WTC11 (cell line): Measurements from ENCODE around the gene KIF22. TPM values are rescaled to one million over a fixed set of nuclear protein-coding genes. Genes with fewer than 3 reads are reported as not detected.
A peak's percentile ranks its signal among the peaks of the same experiment; 100 is the strongest.

Experiments used
- ATAC-seq: fragments of 200-7000 bp; cut with Tn5 transposase; 2 replicates; pipeline ENCODE4 v1.10.0; 2021; ENCODE audit warnings: mild to moderate bottlenecking, moderate library complexity
- CTCF ChIA-PET: fragments of 300-600 bp; sonication (Branson Sonifier 250); formaldehyde crosslinking; loops from one replicate; lab custom pipeline; 2021; ENCODE audit warnings: antibody characterized with exemption; lab: Charles Lee
- POLR2A ChIA-PET: fragments of 350-600 bp; sonication (Branson Sonifier 250); formaldehyde crosslinking; loops from one replicate; lab custom pipeline; 2021; ENCODE audit warnings: antibody characterized with exemption; lab: Charles Lee
- DNase-seq: peaks from one replicate; pipeline ENCODE4 v3.0.0; 2021; ENCODE audit warnings: low spot score
- H3K27ac Mint-ChIP-seq: 2 replicates; pipeline ENCODE4 v1.8.0; 2021; ENCODE audit warnings: mixed read lengths
- H3K27me3 Mint-ChIP-seq: 2 replicates; pipeline ENCODE4 v1.8.0; 2021; ENCODE audit warnings: low read depth, mild to moderate bottlenecking, moderate library complexity, mixed read lengths
- H3K36me3 Mint-ChIP-seq: 2 replicates; pipeline ENCODE4 v1.8.0; 2021; ENCODE audit warnings: mixed read lengths
- H3K4me1 Mint-ChIP-seq: 2 replicates; pipeline ENCODE4 v1.8.0; 2022; ENCODE audit warnings: mixed read lengths
- H3K4me3 Mint-ChIP-seq: 2 replicates; pipeline ENCODE4 v1.8.0; 2021; ENCODE audit warnings: mild to moderate bottlenecking, moderate library complexity, mixed read lengths
- H3K9me3 Mint-ChIP-seq: 2 replicates; pipeline ENCODE4 v1.8.0; 2021; ENCODE audit warnings: mixed read lengths
- ARID4B ChIP-seq: sonication (generic); formaldehyde crosslinking; IDR thresholded peaks from 2 replicates; pipeline ENCODE4 v1.8.0; 2023; ENCODE audit warnings: missing genetic modification reagents, mild to moderate bottlenecking, borderline replicate concordance
- CREB1 ChIP-seq: sonication (generic); formaldehyde crosslinking; IDR thresholded peaks from 2 replicates; pipeline ENCODE4 v1.8.0; 2023; ENCODE audit warnings: mild to moderate bottlenecking, missing genetic modification reagents
- ERG ChIP-seq: fragments of 250-450 bp; sonication (Bioruptor Pico); IDR thresholded peaks from 2 replicates; pipeline ENCODE4 v1.8.0; 2021; ENCODE audit warnings: mild to moderate bottlenecking
- GTF2I ChIP-seq: fragments of 250-450 bp; sonication (Bioruptor Pico); conservative IDR thresholded peaks from 2 replicates; pipeline ENCODE4 v1.4.0; 2021; ENCODE audit warnings: mild to moderate bottlenecking
- JUN ChIP-seq: sonication (generic); formaldehyde crosslinking; IDR thresholded peaks from 2 replicates; pipeline ENCODE4 v1.8.0; 2023; ENCODE audit warnings: mild to moderate bottlenecking, missing genetic modification reagents
- MYBL2 ChIP-seq: sonication (generic); formaldehyde crosslinking; IDR thresholded peaks from 2 replicates; pipeline ENCODE4 v1.8.1; 2023; ENCODE audit warnings: mild to moderate bottlenecking, moderate library complexity, missing genetic modification reagents
- NFE2L1 ChIP-seq: sonication (generic); formaldehyde crosslinking; IDR thresholded peaks from 2 replicates; pipeline ENCODE4 v1.8.1; 2023; ENCODE audit warnings: missing genetic modification reagents
- NFYB ChIP-seq: sonication (generic); formaldehyde crosslinking; conservative IDR thresholded peaks from 2 replicates; pipeline ENCODE4 v1.8.0; 2022; ENCODE audit warnings: low read depth, missing genetic modification reagents
- SMAD3 ChIP-seq: sonication (generic); formaldehyde crosslinking; IDR thresholded peaks from 2 replicates; pipeline ENCODE4 v1.8.0; 2022; ENCODE audit warnings: missing genetic modification reagents, mild to moderate bottlenecking, borderline replicate concordance
- SMAD4 ChIP-seq: sonication (generic); formaldehyde crosslinking; IDR thresholded peaks from 2 replicates; pipeline ENCODE4 v1.8.0; 2022; ENCODE audit warnings: mild to moderate bottlenecking, missing genetic modification reagents
- SP1 ChIP-seq: sonication (generic); formaldehyde crosslinking; conservative IDR thresholded peaks from 2 replicates; pipeline ENCODE4 v1.8.1; 2022; ENCODE audit warnings: missing genetic modification reagents
- ZNF138 ChIP-seq: sonication (generic); formaldehyde crosslinking; conservative IDR thresholded peaks from 2 replicates; pipeline ENCODE4 v1.8.1; 2022; ENCODE audit warnings: mild to moderate bottlenecking, moderate library complexity, missing genetic modification reagents
- ZNF263 ChIP-seq: sonication (generic); formaldehyde crosslinking; IDR thresholded peaks from 2 replicates; pipeline ENCODE4 v1.8.1; 2022; ENCODE audit warnings: low read depth, mild to moderate bottlenecking, moderate library complexity, missing genetic modification reagents
- total RNA-seq: library from RNA; stranded (reverse); gene quantifications from 3 replicates; pipeline ENCODE4 v1.2.3, GENCODE V29; 2021
- TF ChIP-seq, protein P1 (sequence below): sonication (generic); formaldehyde crosslinking; IDR thresholded peaks from 2 replicates; pipeline ENCODE4 v1.8.1; 2022; ENCODE audit warnings: low read depth, mild to moderate bottlenecking, moderate library complexity, missing genetic modification reagents, borderline replicate concordance
- TF ChIP-seq, protein P2 (sequence below): sonication (generic); formaldehyde crosslinking; IDR thresholded peaks from 2 replicates; pipeline ENCODE4 v1.8.0; 2022; ENCODE audit warnings: missing genetic modification reagents
- TF ChIP-seq, protein P3 (sequence below): sonication (generic); formaldehyde crosslinking; IDR thresholded peaks from 2 replicates; pipeline ENCODE4 v1.8.1; 2023; ENCODE audit warnings: mild to moderate bottlenecking, missing genetic modification reagents

KIF22 gene
- total RNA-seq, 1 experiment from 2014 or later, result 182 TPM

DNA sequence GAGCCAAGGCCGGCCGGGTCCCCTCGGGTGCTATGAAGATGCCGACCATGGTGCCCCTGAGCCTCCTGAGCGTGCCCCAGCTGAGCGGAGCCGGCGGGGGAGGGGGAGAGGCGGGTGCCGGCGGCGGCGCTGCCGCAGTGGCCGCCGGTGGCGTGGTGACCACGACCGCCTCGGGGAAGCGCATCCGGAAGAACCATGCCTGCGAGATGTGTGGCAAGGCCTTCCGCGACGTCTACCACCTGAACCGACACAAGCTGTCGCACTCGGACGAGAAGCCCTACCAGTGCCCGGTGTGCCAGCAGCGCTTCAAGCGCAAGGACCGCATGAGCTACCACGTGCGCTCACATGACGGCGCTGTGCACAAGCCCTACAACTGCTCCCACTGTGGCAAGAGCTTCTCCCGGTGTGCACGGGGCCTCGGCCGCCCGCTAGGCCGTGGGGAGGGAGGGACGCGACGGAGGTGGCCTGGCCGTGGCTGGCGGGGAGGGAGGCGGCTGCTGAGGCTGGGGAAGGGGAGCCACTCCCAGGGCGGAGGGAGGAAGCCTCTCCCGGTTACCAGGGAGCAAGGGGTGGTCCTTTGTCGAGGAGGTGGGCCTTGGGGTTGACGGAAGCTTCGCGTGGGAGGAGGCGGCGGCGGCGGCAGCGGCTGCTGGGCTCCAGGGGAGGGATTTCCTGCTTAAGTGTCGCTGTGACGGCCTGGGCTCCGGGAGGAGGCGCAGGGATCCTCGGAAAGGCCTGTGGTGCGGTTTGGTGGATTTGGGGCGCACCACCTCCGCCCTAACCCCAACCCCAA, 17.1 kb downstream of the KIF22 start (continued):
- TF ChIP-seq ARID4B (peak; percentile 97), MYBL2 (peak; percentile 78; the same call in 1 of the 2 replicates), SP1 (0 out of 2 replicates have a peak, but pooled peaks have one; percentile 10), SMAD4 (CRISPR knock-in tag) (no peak), ZNF263 (no peak), JUN (CRISPR knock-in tag) (peak; percentile 84), SMAD3 (CRISPR knock-in tag) (peak; percentile 84), NFE2L1 (CRISPR knock-in tag) (peak; percentile 63; the same call in 1 of the 2 replicates), NFYB (no peak)
- TF ChIP-seq, protein P1, sequence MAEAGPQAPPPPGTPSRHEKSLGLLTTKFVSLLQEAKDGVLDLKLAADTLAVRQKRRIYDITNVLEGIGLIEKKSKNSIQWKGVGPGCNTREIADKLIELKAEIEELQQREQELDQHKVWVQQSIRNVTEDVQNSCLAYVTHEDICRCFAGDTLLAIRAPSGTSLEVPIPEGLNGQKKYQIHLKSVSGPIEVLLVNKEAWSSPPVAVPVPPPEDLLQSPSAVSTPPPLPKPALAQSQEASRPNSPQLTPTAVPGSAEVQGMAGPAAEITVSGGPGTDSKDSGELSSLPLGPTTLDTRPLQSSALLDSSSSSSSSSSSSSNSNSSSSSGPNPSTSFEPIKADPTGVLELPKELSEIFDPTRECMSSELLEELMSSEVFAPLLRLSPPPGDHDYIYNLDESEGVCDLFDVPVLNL (CRISPR knock-in tag), result no peak

DNA sequence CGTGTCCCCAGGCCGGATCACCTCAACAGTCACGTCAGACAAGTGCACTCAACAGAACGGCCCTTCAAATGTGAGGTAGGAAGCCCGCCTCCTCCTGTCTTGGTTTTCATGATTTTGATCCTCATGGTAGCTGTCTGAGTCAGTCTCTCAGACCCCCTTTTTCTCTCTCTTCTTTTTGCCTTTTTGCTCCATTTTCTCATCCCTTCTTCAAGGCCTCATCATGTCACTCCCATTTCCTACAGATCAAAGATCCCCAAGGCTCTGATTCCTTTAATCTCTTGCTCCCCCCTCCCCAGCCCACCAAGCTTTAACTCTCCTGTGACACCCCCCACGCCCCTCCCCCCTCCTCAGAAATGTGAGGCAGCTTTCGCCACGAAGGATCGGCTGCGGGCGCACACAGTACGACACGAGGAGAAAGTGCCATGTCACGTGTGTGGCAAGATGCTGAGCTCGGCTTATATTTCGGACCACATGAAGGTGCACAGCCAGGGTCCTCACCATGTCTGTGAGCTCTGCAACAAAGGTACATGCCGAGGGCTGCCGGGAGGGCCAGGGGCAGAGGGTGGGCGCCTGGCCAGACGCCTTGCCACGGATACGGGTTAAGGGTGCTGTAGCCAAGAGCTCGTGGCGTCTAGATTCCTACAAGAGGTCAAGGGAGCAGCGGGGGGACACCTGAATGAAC, 17.8 kb downstream of the KIF22 start:
- Mint-ChIP-seq H3K9me3 (no peaks in the 10 kb centered on the region), H3K36me3 (peaks cover 10% of the 10 kb centered on the region), H3K27ac (peak overlapping the region; percentile 97), H3K4me3 (peak overlapping the region; percentile 88), H3K27me3 (no peaks in the 10 kb centered on the region), H3K4me1 (peaks cover 51% of the 10 kb centered on the region)
- CTCF ChIA-PET, result interaction anchor here (0.8 to 3.3 kb wide), 13 partner anchors 8 to 257 kb away, joined by 3 to 33 read pairs (median 10); partner anchors contain the start of genes ALDOA, ASPHD1, CDIPT and KIF22
- ATAC-seq (no peak), DNase-seq (no peak)
- no peak for TF ChIP-seq CREB1 (CRISPR knock-in tag)
- no peak for TF ChIP-seq ERG (CRISPR knock-in tag)
- TF ChIP-seq, protein P2, sequence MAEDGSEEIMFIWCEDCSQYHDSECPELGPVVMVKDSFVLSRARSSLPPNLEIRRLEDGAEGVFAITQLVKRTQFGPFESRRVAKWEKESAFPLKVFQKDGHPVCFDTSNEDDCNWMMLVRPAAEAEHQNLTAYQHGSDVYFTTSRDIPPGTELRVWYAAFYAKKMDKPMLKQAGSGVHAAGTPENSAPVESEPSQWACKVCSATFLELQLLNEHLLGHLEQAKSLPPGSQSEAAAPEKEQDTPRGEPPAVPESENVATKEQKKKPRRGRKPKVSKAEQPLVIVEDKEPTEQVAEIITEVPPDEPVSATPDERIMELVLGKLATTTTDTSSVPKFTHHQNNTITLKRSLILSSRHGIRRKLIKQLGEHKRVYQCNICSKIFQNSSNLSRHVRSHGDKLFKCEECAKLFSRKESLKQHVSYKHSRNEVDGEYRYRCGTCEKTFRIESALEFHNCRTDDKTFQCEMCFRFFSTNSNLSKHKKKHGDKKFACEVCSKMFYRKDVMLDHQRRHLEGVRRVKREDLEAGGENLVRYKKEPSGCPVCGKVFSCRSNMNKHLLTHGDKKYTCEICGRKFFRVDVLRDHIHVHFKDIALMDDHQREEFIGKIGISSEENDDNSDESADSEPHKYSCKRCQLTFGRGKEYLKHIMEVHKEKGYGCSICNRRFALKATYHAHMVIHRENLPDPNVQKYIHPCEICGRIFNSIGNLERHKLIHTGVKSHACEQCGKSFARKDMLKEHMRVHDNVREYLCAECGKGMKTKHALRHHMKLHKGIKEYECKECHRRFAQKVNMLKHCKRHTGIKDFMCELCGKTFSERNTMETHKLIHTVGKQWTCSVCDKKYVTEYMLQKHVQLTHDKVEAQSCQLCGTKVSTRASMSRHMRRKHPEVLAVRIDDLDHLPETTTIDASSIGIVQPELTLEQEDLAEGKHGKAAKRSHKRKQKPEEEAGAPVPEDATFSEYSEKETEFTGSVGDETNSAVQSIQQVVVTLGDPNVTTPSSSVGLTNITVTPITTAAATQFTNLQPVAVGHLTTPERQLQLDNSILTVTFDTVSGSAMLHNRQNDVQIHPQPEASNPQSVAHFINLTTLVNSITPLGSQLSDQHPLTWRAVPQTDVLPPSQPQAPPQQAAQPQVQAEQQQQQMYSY (CRISPR knock-in tag), result no peak
- no peak for TF ChIP-seq MYBL2
- TF ChIP-seq, protein P3, sequence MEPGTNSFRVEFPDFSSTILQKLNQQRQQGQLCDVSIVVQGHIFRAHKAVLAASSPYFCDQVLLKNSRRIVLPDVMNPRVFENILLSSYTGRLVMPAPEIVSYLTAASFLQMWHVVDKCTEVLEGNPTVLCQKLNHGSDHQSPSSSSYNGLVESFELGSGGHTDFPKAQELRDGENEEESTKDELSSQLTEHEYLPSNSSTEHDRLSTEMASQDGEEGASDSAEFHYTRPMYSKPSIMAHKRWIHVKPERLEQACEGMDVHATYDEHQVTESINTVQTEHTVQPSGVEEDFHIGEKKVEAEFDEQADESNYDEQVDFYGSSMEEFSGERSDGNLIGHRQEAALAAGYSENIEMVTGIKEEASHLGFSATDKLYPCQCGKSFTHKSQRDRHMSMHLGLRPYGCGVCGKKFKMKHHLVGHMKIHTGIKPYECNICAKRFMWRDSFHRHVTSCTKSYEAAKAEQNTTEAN, result no peak
- no peak for TF ChIP-seq ZNF138 (CRISPR knock-in tag)
- TF ChIP-seq GTF2I (CRISPR knock-in tag), result no peak
- POLR2A ChIA-PET, result interaction anchor here (0.6 to 2.4 kb wide), 6 partner anchors 8 to 239 kb away, joined by 3 to 12 read pairs (median 4); partner anchors contain the start of genes ASPHD1, CDIPT and PAGR1
